Stimulated activated CD4-positive, alpha-beta T cell treated with anti-CD3 and anti-CD28 coated beads, Interleukin-4, amount 100 ng/mL, for 1 hour (primary cell): ENCODE measurements around the gene YDJC.
"Not testable (repeated sequence)": the region's sequence is repeated elsewhere in the genome, so short reads cannot be mapped to it uniquely, and the experiment has no call there.

Experiments used
- DNase-seq: peaks from one replicate; pipeline ENCODE4 v3.0.0-alpha.2; 2020

Gene YDJC

GRCh38 chr22:21602579-21602978, 27.2 kb downstream of the YDJC start:
- no peak for DNase-seq

- DNase-seq = no peak
Observed at GRCh38 chr22:21599053-21599893, 30.5 kb downstream of the YDJC start.

- DNase-seq = no peak
Observed at GRCh38 chr22:21598302-21598701, 31.5 kb downstream of the YDJC start.

- DNase-seq = not testable (repeated sequence)
Observed at GRCh38 chr22:21596356-21597135, 33.3 kb downstream of the YDJC start.

GRCh38 chr22:21594865-21595452, 34.9 kb downstream of the YDJC start:
- no peak for DNase-seq

- no peak for DNase-seq
Observed at GRCh38 chr22:21593406-21594232, 36.2 kb downstream of the YDJC start.

- DNase-seq = no peak
Observed at GRCh38 chr22:21592422-21592821, 37.4 kb downstream of the YDJC start.

- no peak for DNase-seq
Observed at GRCh38 chr22:21591695-21592094, 38.1 kb downstream of the YDJC start.

GRCh38 chr22:21590809-21591641, 38.8 kb downstream of the YDJC start:
- DNase-seq = no peak

- no peak for DNase-seq
Observed at GRCh38 chr22:21589396-21589795, 40.4 kb downstream of the YDJC start.

GRCh38 chr22:21587803-21588611, 41.8 kb downstream of the YDJC start:
- peak; percentile 39 for DNase-seq

GRCh38 chr22:21585389-21585788, 44.4 kb downstream of the YDJC start:
- no peak for DNase-seq

- no peak for DNase-seq
Observed at GRCh38 chr22:21582801-21583740, 46.8 kb downstream of the YDJC start.

GRCh38 chr22:21581009-21581713, 48.7 kb downstream of the YDJC start:
- not testable (repeated sequence) for DNase-seq

GRCh38 chr22:21580623-21581007, 49.2 kb downstream of the YDJC start:
- DNase-seq = not testable (repeated sequence)

- DNase-seq = no peak
Observed at GRCh38 chr22:21579474-21579851, 50.4 kb downstream of the YDJC start.
